Ammon's horn (tissue), 1 donor: Measurements from ENCODE around the gene HOXC6.
"Not testable (repeated sequence)": the region's sequence is repeated elsewhere in the genome, so short reads cannot be mapped to it uniquely, and the experiment has no call there.

ENCODE experiments used
- DNase-seq: peaks from one replicate; pipeline ENCODE4 v3.0.0-alpha.2; 2016; ENCODE audit warnings: low spot score

Gene HOXC6

GRCh38 chr12:54058128-54058768, 30.0 kb downstream of the HOXC6 start:
- no peak for DNase-seq

- DNase-seq = no peak
These were observed 31.4 kb downstream of the HOXC6 start for GRCh38 chr12:54059668-54060067.

GRCh38 chr12:54060174-54060974, 32.1 kb downstream of the HOXC6 start:
- DNase-seq = no peak

- DNase-seq = no peak
These were observed 32.9 kb downstream of the HOXC6 start for GRCh38 chr12:54060975-54061778.

GRCh38 chr12:54065677-54066076, 37.4 kb downstream of the HOXC6 start:
- DNase-seq = no peak

GRCh38 chr12:54066408-54066807, 38.2 kb downstream of the HOXC6 start:
- no peak for DNase-seq

- DNase-seq = no peak
These were observed 40.3 kb downstream of the HOXC6 start for GRCh38 chr12:54068418-54069070.

GRCh38 chr12:54071942-54072341, 43.7 kb downstream of the HOXC6 start:
- no peak for DNase-seq

- no peak for DNase-seq
These were observed 46.1 kb downstream of the HOXC6 start for GRCh38 chr12:54074308-54074707.

- DNase-seq = no peak
These were observed 47.2 kb downstream of the HOXC6 start for GRCh38 chr12:54075409-54075808.

GRCh38 chr12:54075974-54076373, 47.7 kb downstream of the HOXC6 start:
- DNase-seq = no peak

- DNase-seq = not testable (repeated sequence)
These were observed 49.6 kb downstream of the HOXC6 start for GRCh38 chr12:54077843-54078242.

GRCh38 chr12:54079115-54079514, 50.9 kb downstream of the HOXC6 start:
- DNase-seq = not testable (repeated sequence)
